Neutrophil (primary cell): ENCODE data around the gene FKBP15.

Experiments used
- H3K27ac ChIP-seq: fragments of 200-600 bp; sonication (generic); 2 replicates; pipeline ENCODE4 v1.5.1; 2016; ENCODE audit warnings: mild to moderate bottlenecking, moderate library complexity
- H3K27me3 ChIP-seq: fragments of 200-600 bp; sonication (generic); 2 replicates; pipeline ENCODE4 v1.6.0; 2016; ENCODE audit warnings: mild to moderate bottlenecking
- H3K36me3 ChIP-seq: fragments of 200-600 bp; sonication (generic); 2 replicates; pipeline ENCODE4 v1.5.1; 2017
- H3K4me1 ChIP-seq, 2 experiments: fragments of 200-600 bp in 1 of 2; sonication (generic) in 1 of 2; 1 replicate in 1 of 2; 2 replicates in 1 of 2; pipeline versions ENCODE4 v1.5.1 to v1.6.1; 2013 to 2016; ENCODE audit warnings: low read depth in 1 of 2, low read length in 1 of 2, mild to moderate bottlenecking in 1 of 2, moderate library complexity in 1 of 2; ENCODE audit not compliant: control insufficient read depth in 1 of 2, insufficient read depth in 1 of 2
- H3K4me3 ChIP-seq, 2 experiments: fragments of 200-600 bp in 1 of 2; sonication (generic) in 1 of 2; 1 replicate in 1 of 2; 2 replicates in 1 of 2; pipeline ENCODE4 v1.5.1; 2013 to 2016; ENCODE audit warnings: low read depth in 1 of 2, low read length in 1 of 2, mild to moderate bottlenecking in 1 of 2, moderate library complexity in 1 of 2
- H3K9me3 ChIP-seq: fragments of 200-600 bp; sonication (generic); 2 replicates; pipeline ENCODE4 v1.5.1; 2016
- CTCF ChIP-seq: fragments of 200-600 bp; sonication (generic); IDR thresholded peaks from 2 replicates; pipeline ENCODE4 v1.5.1; 2016; ENCODE audit warnings: antibody characterized with exemption

Gene FKBP15, protein sequence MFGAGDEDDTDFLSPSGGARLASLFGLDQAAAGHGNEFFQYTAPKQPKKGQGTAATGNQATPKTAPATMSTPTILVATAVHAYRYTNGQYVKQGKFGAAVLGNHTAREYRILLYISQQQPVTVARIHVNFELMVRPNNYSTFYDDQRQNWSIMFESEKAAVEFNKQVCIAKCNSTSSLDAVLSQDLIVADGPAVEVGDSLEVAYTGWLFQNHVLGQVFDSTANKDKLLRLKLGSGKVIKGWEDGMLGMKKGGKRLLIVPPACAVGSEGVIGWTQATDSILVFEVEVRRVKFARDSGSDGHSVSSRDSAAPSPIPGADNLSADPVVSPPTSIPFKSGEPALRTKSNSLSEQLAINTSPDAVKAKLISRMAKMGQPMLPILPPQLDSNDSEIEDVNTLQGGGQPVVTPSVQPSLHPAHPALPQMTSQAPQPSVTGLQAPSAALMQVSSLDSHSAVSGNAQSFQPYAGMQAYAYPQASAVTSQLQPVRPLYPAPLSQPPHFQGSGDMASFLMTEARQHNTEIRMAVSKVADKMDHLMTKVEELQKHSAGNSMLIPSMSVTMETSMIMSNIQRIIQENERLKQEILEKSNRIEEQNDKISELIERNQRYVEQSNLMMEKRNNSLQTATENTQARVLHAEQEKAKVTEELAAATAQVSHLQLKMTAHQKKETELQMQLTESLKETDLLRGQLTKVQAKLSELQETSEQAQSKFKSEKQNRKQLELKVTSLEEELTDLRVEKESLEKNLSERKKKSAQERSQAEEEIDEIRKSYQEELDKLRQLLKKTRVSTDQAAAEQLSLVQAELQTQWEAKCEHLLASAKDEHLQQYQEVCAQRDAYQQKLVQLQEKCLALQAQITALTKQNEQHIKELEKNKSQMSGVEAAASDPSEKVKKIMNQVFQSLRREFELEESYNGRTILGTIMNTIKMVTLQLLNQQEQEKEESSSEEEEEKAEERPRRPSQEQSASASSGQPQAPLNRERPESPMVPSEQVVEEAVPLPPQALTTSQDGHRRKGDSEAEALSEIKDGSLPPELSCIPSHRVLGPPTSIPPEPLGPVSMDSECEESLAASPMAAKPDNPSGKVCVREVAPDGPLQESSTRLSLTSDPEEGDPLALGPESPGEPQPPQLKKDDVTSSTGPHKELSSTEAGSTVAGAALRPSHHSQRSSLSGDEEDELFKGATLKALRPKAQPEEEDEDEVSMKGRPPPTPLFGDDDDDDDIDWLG

DNA sequence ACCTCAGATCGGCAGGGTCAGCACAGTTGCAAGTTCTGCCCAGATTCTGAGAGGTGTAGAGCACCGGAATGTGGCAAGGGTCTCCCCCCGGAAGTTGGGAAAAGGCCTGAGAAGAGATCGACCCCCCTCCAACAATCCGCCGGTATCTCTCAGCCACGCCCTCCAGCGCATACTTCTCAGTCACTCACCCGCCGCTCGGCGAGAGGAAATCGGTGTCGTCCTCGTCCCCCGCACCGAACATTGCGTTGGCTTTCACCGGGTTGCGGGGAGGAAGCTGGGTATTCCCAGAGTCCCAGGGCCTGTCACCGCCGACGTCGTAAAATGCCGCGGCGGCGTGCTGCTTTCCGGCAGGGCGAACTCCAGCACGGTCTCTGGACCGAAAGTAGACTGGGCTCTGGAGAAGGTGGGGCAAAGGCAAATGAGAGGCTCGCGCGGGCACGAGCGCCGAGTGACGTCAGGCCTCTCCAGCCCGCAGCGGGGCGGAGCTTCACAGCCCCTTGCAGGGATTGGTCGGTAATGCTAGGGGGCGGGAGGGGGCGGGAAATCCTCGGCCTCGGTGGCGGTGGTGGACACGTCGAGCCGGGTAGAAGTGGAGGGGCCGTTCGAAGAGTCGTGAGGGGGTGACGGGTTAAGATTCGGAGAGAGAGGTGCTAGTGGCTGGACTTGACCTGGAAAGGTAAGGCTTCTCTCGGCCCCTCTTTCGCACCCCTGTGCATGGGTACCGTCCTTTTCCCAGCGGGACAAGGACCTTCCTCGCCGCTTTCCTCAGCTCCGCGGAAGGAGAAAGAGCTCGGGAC is at the start of gene FKBP15, which contains the start of gene SLC31A1:
Gene FKBP15, minus strand, starts transcription at position 275 of the 797 bp plus-strand sequence. Its CDS starts 34 bp downstream, at position 241.
Gene SLC31A1, plus strand, starts transcription at position 542 of the 797 bp plus-strand sequence. CDS start 34,605 bp downstream, outside the sequence.
- H3K36me3 ChIP-seq, result no peaks in the 10 kb centered on the region
- H3K27ac ChIP-seq, result peak within 1 kb of the TSS; percentile 82
- peaks cover 77 to 79% of the 10 kb centered on the region in 2 experiments for H3K4me1 ChIP-seq
- H3K27me3 ChIP-seq, result no peaks in the 10 kb centered on the region
- peak; percentile 42 for TF ChIP-seq CTCF
- no peaks in the 10 kb centered on the region for H3K9me3 ChIP-seq
- H3K4me3 ChIP-seq, result peak within 1 kb of the TSS; percentile 87 to 93

DNA sequence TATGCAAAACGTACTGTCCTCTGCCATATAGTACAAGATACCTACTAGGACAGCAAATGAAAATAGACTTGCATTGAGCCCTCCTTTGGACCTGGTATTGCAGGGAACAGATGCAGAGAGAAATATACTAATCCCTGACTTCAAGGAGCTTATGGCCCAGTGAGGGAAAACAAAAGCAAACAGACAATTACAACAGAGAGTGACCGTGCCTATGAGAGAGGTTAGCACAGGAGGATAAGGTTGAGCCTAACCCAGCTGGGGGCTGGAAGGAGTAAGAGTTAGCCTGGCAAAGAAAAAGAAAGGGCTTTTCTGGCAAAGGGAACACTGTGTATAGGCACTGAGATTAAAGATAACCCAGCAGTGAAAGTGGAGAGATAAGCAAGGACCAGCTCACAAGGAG is 48.8 kb upstream of the FKBP15 start:
- Histone ChIP-seq H3K9me3 (no peaks in the 10 kb centered on the region), H3K4me3 (no peak overlapping the region), H3K36me3 (peaks cover 60% of the 10 kb centered on the region), H3K4me1 (peaks cover 9 to 10% of the 10 kb centered on the region in 2 experiments), H3K27ac (no peak overlapping the region), H3K27me3 (no peaks in the 10 kb centered on the region)
- TF ChIP-seq CTCF, result no peak

GRCh38 chr9:113269355-113269754 is 48.3 kb upstream of the FKBP15 start:
- no peak overlapping the region for H3K27ac ChIP-seq
- no peaks in the 10 kb centered on the region for H3K27me3 ChIP-seq
- no peak for TF ChIP-seq CTCF
- peaks cover 60% of the 10 kb centered on the region for H3K36me3 ChIP-seq
- H3K4me1 ChIP-seq, result peaks cover 4 to 5% of the 10 kb centered on the region in 2 experiments
- no peaks in the 10 kb centered on the region for H3K9me3 ChIP-seq
- H3K4me3 ChIP-seq, result no peak overlapping the region

GRCh38 chr9:113267911-113268566 is 47.0 kb upstream of the FKBP15 start:
- Histone ChIP-seq H3K27ac (no peak overlapping the region), H3K9me3 (no peaks in the 10 kb centered on the region), H3K27me3 (no peaks in the 10 kb centered on the region), H3K36me3 (peaks cover 58% of the 10 kb centered on the region), H3K4me1 (no peaks in the 10 kb centered on the region), H3K4me3 (no peak overlapping the region)
- no peak for TF ChIP-seq CTCF
